CD4-positive, alpha-beta T cell treated with Interleukin-4 for 1 hour (primary cell): ENCODE measurements around the gene OR2T10.
A peak's percentile ranks its signal among the peaks of the same experiment; 100 is the strongest.
"Not testable (repeated sequence)": the region's sequence is repeated elsewhere in the genome, so short reads cannot be mapped to it uniquely, and the experiment has no call there.

ENCODE experiments used
- DNase-seq, 2 donors: peaks; one replicate each; pipeline ENCODE4 v3.0.0-alpha.2; 2020 to 2022

Gene OR2T10

DNA sequence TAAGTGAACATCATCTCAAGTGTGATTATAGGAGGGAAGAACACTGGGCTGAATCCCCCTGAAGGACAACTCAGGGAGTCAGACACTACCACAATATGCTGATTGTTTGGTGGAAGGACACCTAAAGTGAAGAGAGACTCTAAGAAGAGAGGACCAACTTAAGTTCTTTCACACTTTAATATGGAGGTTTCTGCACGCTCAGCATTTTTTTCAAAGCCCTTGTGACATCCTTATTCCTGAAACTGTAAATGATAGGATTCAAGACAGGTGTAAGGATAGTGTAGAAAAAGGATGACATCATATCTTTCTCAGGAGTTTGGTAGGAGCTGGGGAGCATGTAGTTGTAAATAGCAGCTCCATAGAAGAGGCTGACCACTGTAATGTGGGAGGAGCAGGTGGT lies 4.8 kb downstream of the OR2T10 start:
- DNase-seq: no peak

- no peak for DNase-seq
These were observed 7.4 kb downstream of the OR2T10 start for GRCh38 chr1:248590055-248590454.

- DNase-seq: no peak
These were observed 8.2 kb downstream of the OR2T10 start for GRCh38 chr1:248589334-248589733.

GRCh38 chr1:248585266-248585665 lies 12.2 kb downstream of the OR2T10 start:
- no peak for DNase-seq

DNA sequence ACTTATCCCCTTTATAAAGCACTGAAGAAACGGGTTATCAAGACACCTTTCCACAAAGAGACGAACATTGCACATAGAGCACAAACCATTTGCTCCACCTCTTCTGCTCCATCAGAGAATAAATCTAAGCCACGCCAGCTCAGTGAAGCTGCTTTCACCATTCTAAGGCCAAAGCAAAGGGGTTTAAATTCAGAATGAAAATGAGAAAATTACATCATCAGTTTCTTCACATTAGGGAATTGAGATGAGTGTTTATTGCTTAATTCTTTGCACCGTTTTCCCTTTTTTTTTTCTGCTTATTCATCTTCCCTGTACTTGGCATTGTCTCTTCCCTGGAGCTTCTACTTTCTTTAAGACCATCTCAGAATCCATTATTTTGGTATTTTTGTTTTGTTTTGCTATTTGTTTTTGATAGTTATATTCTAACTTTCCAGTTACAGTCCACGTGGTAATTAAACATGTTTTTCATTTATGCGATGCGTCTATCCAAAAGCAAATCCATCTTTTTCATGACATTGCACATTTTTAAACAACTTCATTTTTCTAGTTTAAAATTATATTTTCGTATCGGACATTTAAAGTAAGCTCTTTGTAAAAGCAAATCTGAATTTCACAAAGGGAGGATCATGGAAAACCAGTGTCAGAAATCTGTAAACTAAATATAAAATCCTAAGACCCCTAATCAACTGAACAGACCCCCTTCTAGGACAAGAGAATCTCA lies 21.1 kb downstream of the OR2T10 start:
- no peak for DNase-seq

DNA sequence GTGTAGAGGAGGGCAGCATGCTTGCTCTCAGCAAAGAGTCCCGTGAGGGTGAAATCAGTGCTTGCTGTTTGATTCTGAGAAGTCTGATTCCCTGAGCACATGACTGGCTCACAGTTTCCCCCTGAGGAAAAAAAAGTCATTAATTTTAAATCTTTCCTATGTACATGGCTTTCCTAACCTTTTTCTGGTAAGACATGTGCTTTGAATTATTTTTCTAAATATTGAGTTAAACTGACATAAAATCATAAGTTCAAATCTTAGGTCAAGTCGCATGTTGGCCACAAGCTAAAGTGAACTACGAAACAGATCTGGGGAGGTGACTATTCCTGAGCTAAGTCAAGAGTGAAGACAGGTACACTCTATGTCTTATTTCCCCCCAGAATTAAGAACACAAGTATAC lies 22.8 kb downstream of the OR2T10 start, which contains the start of gene OR2T34:
Gene OR2T34 (minus strand): TSS at position 101 of the 400 bp plus-strand sequence. CDS start 0 bp downstream, at position 101.
- not testable (repeated sequence) for DNase-seq

DNA sequence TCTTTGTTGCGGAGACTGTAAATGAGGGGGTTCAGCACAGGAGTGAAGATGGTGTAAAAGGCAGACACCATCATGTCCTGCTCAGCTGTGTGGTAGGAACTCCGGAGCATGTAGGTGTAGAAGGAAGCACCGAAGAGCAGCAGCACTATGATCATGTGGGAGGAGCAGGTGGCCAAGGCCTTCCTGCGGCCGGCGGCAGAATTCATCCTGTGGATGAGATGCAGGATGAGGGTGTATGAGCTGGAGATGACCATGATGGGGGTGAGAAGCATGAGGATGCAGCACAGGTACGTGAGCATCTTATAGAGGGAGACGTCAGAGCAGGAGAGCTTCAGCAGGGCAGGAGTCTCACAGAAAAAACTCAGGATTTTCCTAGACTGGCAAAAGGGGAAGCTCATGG lies 23.6 kb downstream of the OR2T10 start:
- not testable (repeated sequence) for DNase-seq

DNA sequence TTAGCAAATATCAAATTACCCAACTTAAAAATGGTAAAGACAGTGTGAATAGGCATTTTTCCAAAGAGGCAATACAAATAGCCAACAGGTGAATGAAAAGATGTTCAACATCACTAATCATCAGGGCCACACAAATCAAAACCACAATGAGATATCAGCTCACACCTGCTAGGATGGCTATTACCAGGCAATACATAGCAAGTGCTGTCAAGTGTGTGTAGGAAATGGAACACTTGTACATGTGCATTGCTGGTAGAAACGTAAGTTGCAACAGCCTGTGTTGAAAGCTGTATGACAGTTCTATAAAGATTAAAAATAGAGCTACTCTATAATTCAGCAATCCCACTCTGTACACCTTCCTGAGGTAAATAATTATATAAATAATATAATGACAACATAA lies 25.5 kb downstream of the OR2T10 start:
- DNase-seq: not testable (repeated sequence)

DNA sequence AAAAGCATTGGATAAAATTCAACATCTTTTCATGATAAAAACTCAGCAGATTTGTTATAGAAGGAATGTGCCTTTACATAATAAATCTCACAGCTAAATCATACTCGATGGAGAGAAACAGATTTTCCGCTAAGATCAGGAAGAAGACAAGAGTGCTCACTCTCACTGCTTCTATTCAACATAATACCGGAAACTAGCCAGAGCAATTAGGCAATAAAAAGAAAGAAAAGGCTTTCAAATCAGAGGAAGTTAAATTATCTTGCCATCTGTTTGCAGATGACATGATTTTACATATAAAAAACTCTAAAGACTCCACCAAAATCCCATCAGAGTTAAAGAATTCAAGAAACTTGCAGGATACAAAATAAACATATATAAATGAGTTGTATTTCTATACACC lies 26.7 kb downstream of the OR2T10 start:
- DNase-seq: not testable (repeated sequence)

DNA sequence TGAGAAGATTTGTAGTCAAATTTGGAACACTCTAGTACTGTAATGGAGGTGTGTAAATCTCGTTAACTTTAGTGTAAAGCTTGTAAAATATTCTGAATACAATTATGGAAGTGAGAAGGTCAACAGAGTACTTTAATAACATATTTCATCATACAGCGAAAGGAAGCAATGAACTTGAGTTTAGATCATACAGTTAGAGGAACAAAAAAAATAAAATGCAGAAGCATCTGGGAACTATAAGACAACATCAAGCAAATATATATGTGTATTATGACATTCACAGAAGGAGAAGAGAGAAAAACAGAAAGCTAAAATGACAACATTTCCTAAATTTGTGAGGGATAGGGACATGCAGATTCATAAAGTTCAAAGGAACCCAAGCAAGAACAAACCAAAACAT lies 28.5 kb downstream of the OR2T10 start:
- not testable (repeated sequence) for DNase-seq

DNA sequence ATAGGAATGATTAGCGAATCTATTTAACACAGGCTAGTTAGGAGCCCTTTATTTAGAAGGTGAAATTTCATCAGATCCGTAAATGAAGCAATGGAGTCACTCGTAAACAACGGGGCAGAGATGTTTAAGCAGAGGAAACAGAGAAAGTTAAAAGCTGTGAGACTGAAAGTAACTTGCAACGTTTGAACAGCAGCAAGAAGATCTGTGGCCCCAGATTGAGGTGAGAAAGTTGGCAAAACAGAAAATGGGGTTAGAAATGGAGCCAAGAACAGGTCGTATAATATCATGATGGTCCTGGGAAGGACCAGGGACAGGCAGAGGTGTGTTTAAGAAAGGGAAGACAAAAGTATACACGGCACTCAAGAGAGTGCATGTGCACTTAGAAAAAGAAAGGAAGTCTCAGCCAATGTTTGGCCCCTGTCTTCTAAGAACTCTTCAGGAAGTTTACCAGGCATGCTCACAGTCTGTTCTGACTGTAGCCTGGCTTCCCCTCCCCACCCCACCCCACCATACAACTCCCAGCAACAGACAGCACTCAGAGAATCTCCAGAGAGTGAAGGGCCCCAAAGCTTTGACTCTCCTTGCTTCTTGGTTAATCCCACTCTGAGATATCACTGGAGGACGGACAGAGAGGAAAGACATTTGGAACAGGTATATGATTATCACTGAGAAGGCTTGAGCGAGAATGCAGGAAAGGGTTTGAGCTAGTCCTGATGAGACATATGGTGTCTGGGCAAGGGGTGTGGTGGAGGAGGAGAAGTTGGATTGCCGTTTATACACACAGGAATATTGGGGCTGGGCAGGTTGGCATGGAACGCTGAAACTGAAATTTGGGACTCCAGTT lies 31.7 kb downstream of the OR2T10 start:
- DNase-seq: peak in 1 of 2 donors; percentile 32

DNA sequence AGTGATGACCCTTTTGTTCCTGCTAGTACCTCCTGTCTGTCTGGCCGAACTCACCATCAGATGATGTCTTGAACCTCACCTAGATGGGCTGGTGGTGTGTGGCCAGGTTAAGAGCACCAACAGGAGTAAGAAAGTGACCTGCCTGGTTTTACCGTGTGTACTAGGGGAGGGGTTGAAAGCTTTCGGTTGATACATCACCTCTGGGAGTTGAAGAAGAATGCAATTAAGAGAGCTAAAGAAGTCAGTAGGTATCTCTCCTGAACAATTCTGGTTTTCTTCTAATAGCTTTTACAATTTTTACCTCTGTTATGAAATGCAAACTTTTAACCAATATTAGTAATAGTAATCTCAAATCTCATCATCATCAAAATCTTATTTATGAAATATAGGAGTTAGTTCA lies 34.8 kb downstream of the OR2T10 start, which contains the start of gene OR2T29:
Gene OR2T29 (minus strand): TSS at position 101 of the 400 bp plus-strand sequence. CDS start 3,281 bp downstream, outside the sequence.
- DNase-seq: not testable (repeated sequence)

GRCh38 chr1:248551027-248551426 lies 46.5 kb downstream of the OR2T10 start:
- DNase-seq: not testable (repeated sequence)

DNA sequence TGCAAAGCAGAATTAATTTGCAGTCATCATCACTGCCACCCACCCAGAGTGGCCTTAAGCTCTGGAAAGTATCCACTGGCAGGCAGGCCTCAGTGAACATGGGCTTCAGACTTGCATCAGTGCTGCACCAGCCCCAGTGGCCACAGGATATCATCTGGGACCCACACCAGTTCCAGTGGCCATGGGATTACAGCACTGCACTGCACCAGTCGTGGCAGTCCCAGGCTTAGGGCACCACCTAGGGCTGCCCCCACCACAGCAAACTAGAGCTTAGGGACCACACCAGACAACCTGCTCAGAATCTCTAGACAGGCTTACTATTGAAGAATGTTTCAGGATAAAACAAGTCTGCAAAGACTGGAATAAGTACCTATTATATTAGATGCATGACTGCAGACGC lies 50.1 kb downstream of the OR2T10 start:
- DNase-seq: not testable (repeated sequence)
